Tibial nerve (tissue), 4 donors: ENCODE results near the gene RCOR1.

Experiments used
- EP300 ChIP-seq, 2 donors: sonication (generic); formaldehyde crosslinking; IDR thresholded peaks; one replicate each; pipeline ENCODE4 v1.6.1; 2017; ENCODE audit warnings: antibody characterized with exemption in 2 of 2, mild to moderate bottlenecking in 1 of 2
- TF ChIP-seq, protein P1 (sequence below), 5 experiments: fragments of 200-600 bp in 3 of 5; fragments of 450-650 bp in 2 of 5; sonication (generic) in 3 of 5; IDR thresholded peaks; one replicate each; pipeline ENCODE4 v1.5.1; 2016 to 2019; ENCODE audit warnings: antibody characterized with exemption in 5 of 5, mild to moderate bottlenecking in 3 of 5, moderate library complexity in 2 of 5

GRCh38 chr14:102750376-102750775, 157.9 kb downstream of the RCOR1 start:
- TF ChIP-seq, protein P1, sequence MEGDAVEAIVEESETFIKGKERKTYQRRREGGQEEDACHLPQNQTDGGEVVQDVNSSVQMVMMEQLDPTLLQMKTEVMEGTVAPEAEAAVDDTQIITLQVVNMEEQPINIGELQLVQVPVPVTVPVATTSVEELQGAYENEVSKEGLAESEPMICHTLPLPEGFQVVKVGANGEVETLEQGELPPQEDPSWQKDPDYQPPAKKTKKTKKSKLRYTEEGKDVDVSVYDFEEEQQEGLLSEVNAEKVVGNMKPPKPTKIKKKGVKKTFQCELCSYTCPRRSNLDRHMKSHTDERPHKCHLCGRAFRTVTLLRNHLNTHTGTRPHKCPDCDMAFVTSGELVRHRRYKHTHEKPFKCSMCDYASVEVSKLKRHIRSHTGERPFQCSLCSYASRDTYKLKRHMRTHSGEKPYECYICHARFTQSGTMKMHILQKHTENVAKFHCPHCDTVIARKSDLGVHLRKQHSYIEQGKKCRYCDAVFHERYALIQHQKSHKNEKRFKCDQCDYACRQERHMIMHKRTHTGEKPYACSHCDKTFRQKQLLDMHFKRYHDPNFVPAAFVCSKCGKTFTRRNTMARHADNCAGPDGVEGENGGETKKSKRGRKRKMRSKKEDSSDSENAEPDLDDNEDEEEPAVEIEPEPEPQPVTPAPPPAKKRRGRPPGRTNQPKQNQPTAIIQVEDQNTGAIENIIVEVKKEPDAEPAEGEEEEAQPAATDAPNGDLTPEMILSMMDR (IDR thresholded peaks at IDR 0.05) = no peak
- no peak for TF ChIP-seq EP300 (IDR thresholded peaks at IDR 0.05)
